ENCODE data around the gene FIGLA. TPM values are rescaled to one million over a fixed set of nuclear protein-coding genes. Genes with fewer than 3 reads are reported as not detected.

FIGLA gene
- total and polyA plus RNA-seq, 11 donors = not detected

DNA sequence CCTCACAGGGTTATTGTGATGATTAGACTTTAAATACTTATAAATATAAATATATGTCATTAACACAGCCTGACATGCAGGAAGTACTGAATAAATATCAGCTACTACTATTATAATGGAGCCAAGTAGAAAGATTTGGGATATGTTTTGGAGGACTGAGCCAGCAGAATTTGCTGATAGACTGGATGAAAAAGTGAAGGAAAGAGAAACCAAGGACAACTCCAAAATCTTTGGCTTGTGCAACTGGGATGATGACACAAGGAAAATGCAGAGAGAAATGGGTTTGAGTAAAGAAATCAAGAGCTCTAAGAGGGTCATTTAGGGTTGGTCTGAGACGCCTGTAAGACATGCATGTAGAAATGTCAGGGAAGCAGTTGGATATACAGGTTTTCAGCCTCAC lies 38.0 kb downstream of the FIGLA start:
- Histone ChIP-seq H3K9me3 (no peaks in the 10 kb centered on the region), H3K27ac (no peak overlapping the region), H3K4me3 (no peak overlapping the region), H3K27me3 (peaks cover 0 to 16% (median 0%) of the 10 kb centered on the region in 9 donors), H3K4me1 (no peaks in the 10 kb centered on the region), H3K36me3 (no peaks in the 10 kb centered on the region)
- TF ChIP-seq, protein P1, sequence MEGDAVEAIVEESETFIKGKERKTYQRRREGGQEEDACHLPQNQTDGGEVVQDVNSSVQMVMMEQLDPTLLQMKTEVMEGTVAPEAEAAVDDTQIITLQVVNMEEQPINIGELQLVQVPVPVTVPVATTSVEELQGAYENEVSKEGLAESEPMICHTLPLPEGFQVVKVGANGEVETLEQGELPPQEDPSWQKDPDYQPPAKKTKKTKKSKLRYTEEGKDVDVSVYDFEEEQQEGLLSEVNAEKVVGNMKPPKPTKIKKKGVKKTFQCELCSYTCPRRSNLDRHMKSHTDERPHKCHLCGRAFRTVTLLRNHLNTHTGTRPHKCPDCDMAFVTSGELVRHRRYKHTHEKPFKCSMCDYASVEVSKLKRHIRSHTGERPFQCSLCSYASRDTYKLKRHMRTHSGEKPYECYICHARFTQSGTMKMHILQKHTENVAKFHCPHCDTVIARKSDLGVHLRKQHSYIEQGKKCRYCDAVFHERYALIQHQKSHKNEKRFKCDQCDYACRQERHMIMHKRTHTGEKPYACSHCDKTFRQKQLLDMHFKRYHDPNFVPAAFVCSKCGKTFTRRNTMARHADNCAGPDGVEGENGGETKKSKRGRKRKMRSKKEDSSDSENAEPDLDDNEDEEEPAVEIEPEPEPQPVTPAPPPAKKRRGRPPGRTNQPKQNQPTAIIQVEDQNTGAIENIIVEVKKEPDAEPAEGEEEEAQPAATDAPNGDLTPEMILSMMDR (IDR thresholded peaks at IDR 0.05) = no peak
- no peak for TF ChIP-seq POLR2A (IDR thresholded peaks at IDR 0.05)
- intact Hi-C loops (cut with DNase I) = no loop called here
- WGBS, 4 donors = 88 to 92% (median 89%) methylated on average over 1 of the region's 1 CpG
- DNase-seq (no peak), ATAC-seq (no peak)

DNA sequence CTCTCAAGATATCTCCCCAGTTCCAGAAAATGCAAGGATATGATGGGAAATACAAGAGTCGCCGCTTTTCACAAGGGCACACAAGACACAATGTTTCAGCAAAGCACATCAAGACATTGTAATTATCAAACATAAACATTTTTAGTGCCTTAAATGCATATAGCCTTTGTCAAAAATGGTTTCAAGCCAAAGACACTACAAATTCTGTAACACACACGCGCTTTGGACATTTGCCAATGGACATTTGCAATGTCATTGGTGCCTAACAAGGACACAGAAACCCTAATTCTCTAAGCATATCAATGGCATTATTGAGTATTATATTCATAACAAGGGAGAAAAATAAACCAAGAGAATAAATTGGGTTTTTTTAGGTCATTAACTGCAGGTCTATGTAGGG lies 38.6 kb downstream of the FIGLA start:
- no peaks in the 10 kb centered on the region for H3K36me3 ChIP-seq
- 53 to 85% (median 76%) methylated on average over 4 of the region's 4 CpGs for WGBS, 4 donors
- DNase-seq (no peak), ATAC-seq (no peak)
- H3K9me3 ChIP-seq = no peaks in the 10 kb centered on the region
- no peak overlapping the region for H3K27ac ChIP-seq
- no peaks in the 10 kb centered on the region for H3K4me1 ChIP-seq
- TF ChIP-seq, protein P1 (IDR thresholded peaks at IDR 0.05) = no peak
- no peak for TF ChIP-seq POLR2A (IDR thresholded peaks at IDR 0.05)
- peaks cover 0 to 15% (median 0%) of the 10 kb centered on the region in 9 donors for H3K27me3 ChIP-seq
- intact Hi-C loops (cut with DNase I) = no loop called here
- no peak overlapping the region for H3K4me3 ChIP-seq

DNA sequence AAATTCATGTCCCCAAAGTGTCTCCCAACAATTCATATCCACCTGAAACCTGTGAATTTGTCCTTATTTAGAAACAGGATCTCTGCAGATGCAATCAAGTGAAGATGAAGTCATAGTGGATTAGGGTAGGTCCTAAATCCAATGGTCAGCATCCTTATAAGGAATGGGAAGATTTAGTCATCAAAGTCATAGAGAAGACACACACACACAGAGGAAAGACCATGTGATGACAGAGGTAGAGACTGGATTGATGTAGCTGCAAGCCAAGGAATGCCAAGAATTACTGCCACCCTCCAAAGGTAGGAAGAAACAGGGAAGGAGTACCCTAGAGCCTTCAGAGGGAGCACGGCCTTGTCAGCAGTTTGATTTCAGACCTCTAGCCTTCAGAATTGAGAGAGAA lies 40.1 kb downstream of the FIGLA start:
- Histone ChIP-seq H3K27ac (no peak overlapping the region), H3K4me1 (no peaks in the 10 kb centered on the region), H3K9me3 (no peaks in the 10 kb centered on the region), H3K4me3 (no peak overlapping the region), H3K27me3 (peaks cover 0 to 10% (median 0%) of the 10 kb centered on the region in 9 donors), H3K36me3 (no peaks in the 10 kb centered on the region)
- DNase-seq = no peak
- TF ChIP-seq, protein P1 (IDR thresholded peaks at IDR 0.05) = no peak
- no peak for TF ChIP-seq POLR2A (IDR thresholded peaks at IDR 0.05)
- intact Hi-C loops (cut with DNase I) = no loop called here
- WGBS, 4 donors = 68 to 100% (median 77%) methylated on average over 1 of the region's 1 CpG
- ATAC-seq = no peak

DNA sequence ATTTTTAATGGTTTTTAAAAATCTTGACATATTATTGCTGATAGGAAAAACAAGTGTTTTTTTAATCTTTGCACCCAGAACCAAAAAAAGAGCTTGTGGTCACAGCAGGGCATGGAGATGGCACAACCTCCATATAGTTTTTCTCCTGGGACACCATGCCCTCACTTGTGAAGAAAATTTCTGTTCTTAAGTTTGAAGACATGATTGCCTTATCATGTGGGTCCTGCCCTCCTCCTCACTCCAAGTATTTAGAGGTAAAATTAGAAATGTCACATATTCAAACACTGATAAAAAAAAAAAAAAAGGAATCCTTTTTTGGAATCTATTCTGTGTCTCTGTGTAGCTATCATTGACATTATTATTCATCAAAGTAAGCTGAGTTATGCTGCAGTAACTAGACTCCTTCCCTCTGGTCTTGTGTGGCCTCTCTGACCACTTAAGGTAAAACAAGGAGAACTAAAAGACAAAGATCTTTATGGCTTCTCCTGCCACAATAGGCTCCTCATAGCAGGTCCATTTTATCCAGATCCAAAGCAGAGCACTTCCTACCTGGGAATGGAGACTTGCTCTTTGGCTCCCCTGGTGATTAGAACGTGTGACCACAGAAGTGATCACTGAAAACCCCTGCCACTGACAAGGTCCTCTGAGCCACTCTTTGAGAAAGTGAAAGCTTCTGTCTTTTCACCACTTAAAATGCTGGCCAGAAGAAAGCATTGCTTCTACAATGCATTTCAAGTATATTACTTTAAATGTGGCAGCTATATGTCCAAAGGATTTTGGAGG lies 42.2 kb downstream of the FIGLA start:
- TF ChIP-seq POLR2A (IDR thresholded peaks at IDR 0.05) = no peak
- TF ChIP-seq, protein P1 (IDR thresholded peaks at IDR 0.05) = no peak
- no peak for ATAC-seq

More for the DNA sequence above, 42.2 kb downstream of the FIGLA start:
- Histone ChIP-seq H3K4me3 (no peak overlapping the region), H3K27ac (no peak overlapping the region), H3K4me1 (no peaks in the 10 kb centered on the region), H3K27me3 (peaks cover 0 to 5% (median 0%) of the 10 kb centered on the region in 9 donors), H3K36me3 (no peaks in the 10 kb centered on the region), H3K9me3 (no peaks in the 10 kb centered on the region)
- DNase-seq = no peak
- intact Hi-C loops (cut with DNase I) = no loop called here
- WGBS, 4 donors = 48 to 71% (median 63%) methylated on average over 1 of the region's 1 CpG
